Measurements from ENCODE around the gene SYNRG. TPM values are rescaled to one million over a fixed set of nuclear protein-coding genes. Genes with fewer than 3 reads are reported as not detected.

The SYNRG gene
- total RNA-seq, 1 experiment from 2014 or later = 18.0 TPM

GRCh38 chr17:37538981-37539659 is 70.1 kb downstream of the SYNRG start:
- ChIA-PET POLR2A (no interaction called here), CTCF (no interaction called here)
- no peak for DNase-seq (ENCODE audit: unreplicated experiment)
- H3K9me3 Mint-ChIP-seq (ENCODE audit: unreplicated experiment) = no peaks in the 10 kb centered on the region
- no peak overlapping the region for H3K4me3 Mint-ChIP-seq (ENCODE audit: unreplicated experiment)
- H3K4me1 Mint-ChIP-seq (ENCODE audit: insufficient read depth, unreplicated experiment) = no peaks in the 10 kb centered on the region
- TF ChIP-seq CTCF (IDR thresholded peaks at IDR 0.05; ENCODE audit: unreplicated experiment) = no peak
- H3K27ac Mint-ChIP-seq (ENCODE audit: low read depth, unreplicated experiment) = no peak overlapping the region
- peaks cover 86% of the 10 kb centered on the region for H3K36me3 Mint-ChIP-seq (ENCODE audit: insufficient read depth, unreplicated experiment)
- intact Hi-C loops (cut with micrococcal nuclease) = no loop called here
- H3K27me3 Mint-ChIP-seq (ENCODE audit: insufficient read depth, unreplicated experiment) = no peaks in the 10 kb centered on the region
- BruUV-seq (replicated peaks) = no TSS peak

- H3K4me1 Mint-ChIP-seq (ENCODE audit: insufficient read depth, unreplicated experiment) = no peaks in the 10 kb centered on the region
Observed at GRCh38 chr17:37535906-37536305, 73.3 kb downstream of the SYNRG start.

GRCh38 chr17:37532756-37533155 is 76.5 kb downstream of the SYNRG start:
- no peaks in the 10 kb centered on the region for H3K4me1 Mint-ChIP-seq (ENCODE audit: insufficient read depth, unreplicated experiment)
- no peak for DNase-seq (ENCODE audit: unreplicated experiment)
- TF ChIP-seq CTCF (IDR thresholded peaks at IDR 0.05; ENCODE audit: unreplicated experiment) = no peak
- H3K4me3 Mint-ChIP-seq (ENCODE audit: unreplicated experiment) = no peak overlapping the region
- no peaks in the 10 kb centered on the region for H3K27me3 Mint-ChIP-seq (ENCODE audit: insufficient read depth, unreplicated experiment)
- ChIA-PET POLR2A (no interaction called here), CTCF (interaction anchor here (0.6 kb wide), 1 partner anchor 302 kb away, joined by 3 read pairs; no protein-coding TSS in a partner anchor)
- no peak overlapping the region for H3K27ac Mint-ChIP-seq (ENCODE audit: low read depth, unreplicated experiment)
- BruUV-seq (replicated peaks) = no TSS peak
- H3K9me3 Mint-ChIP-seq (ENCODE audit: unreplicated experiment) = no peaks in the 10 kb centered on the region
- peaks cover 80% of the 10 kb centered on the region for H3K36me3 Mint-ChIP-seq (ENCODE audit: insufficient read depth, unreplicated experiment)
- intact Hi-C loops (cut with micrococcal nuclease) = no loop called here

More at GRCh38 chr17:37535906-37536305, 73.3 kb downstream of the SYNRG start:
- H3K9me3 Mint-ChIP-seq (ENCODE audit: unreplicated experiment) = no peaks in the 10 kb centered on the region
- ChIA-PET CTCF (interaction anchor here (0.5 kb wide), 1 partner anchor 91 kb away, joined by 3 read pairs; no protein-coding TSS in a partner anchor), POLR2A (interaction anchor here (0.8 to 1.2 kb wide), 2 partner anchors 16 to 107 kb away, joined by 3 read pairs; partner anchors contain the start of gene DDX52)
- H3K27ac Mint-ChIP-seq (ENCODE audit: low read depth, unreplicated experiment) = no peak overlapping the region
- no peaks in the 10 kb centered on the region for H3K27me3 Mint-ChIP-seq (ENCODE audit: insufficient read depth, unreplicated experiment)
- DNase-seq (ENCODE audit: unreplicated experiment) = no peak
- no peak overlapping the region for H3K4me3 Mint-ChIP-seq (ENCODE audit: unreplicated experiment)
- TF ChIP-seq CTCF (IDR thresholded peaks at IDR 0.05; ENCODE audit: unreplicated experiment) = no peak
- peaks cover 85% of the 10 kb centered on the region for H3K36me3 Mint-ChIP-seq (ENCODE audit: insufficient read depth, unreplicated experiment)
- BruUV-seq (replicated peaks) = no TSS peak
- intact Hi-C loops (cut with micrococcal nuclease) = no loop called here

- no TSS peak for BruUV-seq (replicated peaks)
- ChIA-PET POLR2A (interaction anchor here (1.2 kb wide), 1 partner anchor 12 kb away, joined by 3 read pairs; no protein-coding TSS in a partner anchor), CTCF (interaction anchor here (4.3 kb wide), 1 partner anchor 40 kb away, joined by 34 read pairs; no protein-coding TSS in a partner anchor)
- no peaks in the 10 kb centered on the region for H3K9me3 Mint-ChIP-seq (ENCODE audit: unreplicated experiment)
- peaks cover 76% of the 10 kb centered on the region for H3K36me3 Mint-ChIP-seq (ENCODE audit: insufficient read depth, unreplicated experiment)
- H3K4me3 Mint-ChIP-seq (ENCODE audit: unreplicated experiment) = no peak overlapping the region
- H3K27ac Mint-ChIP-seq (ENCODE audit: low read depth, unreplicated experiment) = no peak overlapping the region
- intact Hi-C loops (cut with micrococcal nuclease) = no loop called here
- no peaks in the 10 kb centered on the region for H3K27me3 Mint-ChIP-seq (ENCODE audit: insufficient read depth, unreplicated experiment)
- no peak for TF ChIP-seq CTCF (IDR thresholded peaks at IDR 0.05; ENCODE audit: unreplicated experiment)
- no peaks in the 10 kb centered on the region for H3K4me1 Mint-ChIP-seq (ENCODE audit: insufficient read depth, unreplicated experiment)
- no peak for DNase-seq (ENCODE audit: unreplicated experiment)
Observed at GRCh38 chr17:37530420-37530819, 78.8 kb downstream of the SYNRG start.

All from MCF 10A (cell line).